GM23338 (cell line): ENCODE data around the gene MUC6. TPM values are rescaled to one million over a fixed set of nuclear protein-coding genes. Genes with fewer than 3 reads are reported as not detected.

Experiments used
- ATAC-seq: fragments of 200-7000 bp; cut with Tn5 transposase; 3 replicates; pipeline ENCODE4 v1.9.1; 2020
- DNase-seq: peaks from one replicate; pipeline ENCODE4 v3.0.0-alpha.2; 2015; ENCODE audit warnings: low spot score
- H2AFZ ChIP-seq: fragments of 200-600 bp; sonication (generic); 2 replicates; pipeline ENCODE4 v1.8.0; 2016; ENCODE audit warnings: antibody characterized with exemption, mild to moderate bottlenecking, moderate library complexity
- H3F3A ChIP-seq: fragments of 200-600 bp; sonication (generic); replicated peaks from 2 replicates; pipeline ENCODE4 v1.8.0; 2017; ENCODE audit warnings: antibody characterized with exemption, mixed run types, low read depth
- H3K27ac ChIP-seq: fragments of 200-600 bp; sonication (generic); 2 replicates; pipeline ENCODE4 v1.6.1; 2016; ENCODE audit warnings: low read depth
- H3K27me3 ChIP-seq: fragments of 200-600 bp; sonication (generic); 2 replicates; pipeline ENCODE4 v1.8.0; 2016; ENCODE audit warnings: mild to moderate bottlenecking, mixed run types, moderate library complexity; ENCODE audit not compliant: insufficient read depth
- H3K36me3 ChIP-seq: fragments of 200-600 bp; sonication (generic); 2 replicates; pipeline ENCODE4 v1.8.0; 2016; ENCODE audit warnings: mild to moderate bottlenecking; ENCODE audit not compliant: insufficient read depth
- H3K4me1 ChIP-seq: fragments of 200-600 bp; sonication (generic); 2 replicates; pipeline ENCODE4 v1.8.0; 2016; ENCODE audit warnings: mild to moderate bottlenecking, moderate library complexity; ENCODE audit not compliant: insufficient read depth
- H3K4me2 ChIP-seq: fragments of 200-600 bp; sonication (generic); 2 replicates; pipeline ENCODE4 v1.7.1; 2017; ENCODE audit warnings: mixed run types
- H3K4me3 ChIP-seq: fragments of 200-600 bp; sonication (generic); 2 replicates; pipeline ENCODE4 v1.6.1; 2016; ENCODE audit warnings: mixed run types
- H3K79me2 ChIP-seq: fragments of 200-600 bp; sonication (generic); replicated peaks from 2 replicates; pipeline ENCODE4 v1.8.0; 2017; ENCODE audit warnings: mild to moderate bottlenecking; ENCODE audit not compliant: insufficient read depth
- H3K9me2 ChIP-seq: fragments of 200-600 bp; sonication (generic); 2 replicates; pipeline ENCODE4 v1.8.0; 2017; ENCODE audit not compliant: insufficient read depth
- H4K20me1 ChIP-seq: fragments of 200-600 bp; sonication (generic); replicated peaks from 2 replicates; pipeline ENCODE4 v1.8.0; 2017; ENCODE audit warnings: mild to moderate bottlenecking; ENCODE audit not compliant: insufficient read depth
- H3K27ac Mint-ChIP-seq: 2 replicates; pipeline ENCODE4 v1.8.0; 2020; ENCODE audit warnings: inconsistent platforms, mild to moderate bottlenecking, moderate library complexity, mixed read lengths
- H3K27me3 Mint-ChIP-seq: 3 replicates; pipeline ENCODE4 v1.8.0; 2022; ENCODE audit warnings: low read depth, mild to moderate bottlenecking, moderate library complexity, mixed read lengths, inconsistent platforms; ENCODE audit not compliant: insufficient read depth, poor library complexity
- H3K36me3 Mint-ChIP-seq: 3 replicates; pipeline ENCODE4 v1.8.0; 2021; ENCODE audit warnings: low read depth, mild to moderate bottlenecking, inconsistent platforms, moderate library complexity, mixed read lengths
- H3K4me1 Mint-ChIP-seq: 3 replicates; pipeline ENCODE4 v1.8.0; 2020; ENCODE audit warnings: mild to moderate bottlenecking, inconsistent platforms, mixed read lengths
- H3K4me3 Mint-ChIP-seq: 3 replicates; pipeline ENCODE4 v1.8.0; 2021; ENCODE audit warnings: moderate library complexity, mild to moderate bottlenecking, inconsistent platforms, mixed read lengths
- H3K9me3 Mint-ChIP-seq: 3 replicates; pipeline ENCODE4 v1.8.0; 2020; ENCODE audit warnings: moderate library complexity, mild to moderate bottlenecking, inconsistent platforms, mixed read lengths
- EZH2 ChIP-seq: fragments of 200-600 bp; sonication (generic); IDR thresholded peaks from one replicate; pipeline ENCODE4 v1.8.0; 2017; ENCODE audit warnings: antibody characterized with exemption, mild to moderate bottlenecking, low read depth; ENCODE audit not compliant: unreplicated experiment
- EZH2phosphoT487 ChIP-seq: fragments of 200-600 bp; sonication (generic); IDR thresholded peaks from one replicate; pipeline ENCODE4 v1.8.1; 2018; ENCODE audit warnings: antibody characterized with exemption; ENCODE audit not compliant: unreplicated experiment
- JUNB ChIP-seq: IDR thresholded peaks from one replicate; pipeline ENCODE4 v1.6.1; 2016; ENCODE audit warnings: antibody characterized with exemption; ENCODE audit not compliant: unreplicated experiment
- NANOG ChIP-seq: IDR thresholded peaks from 2 replicates; pipeline ENCODE4 v1.6.1; 2016; ENCODE audit warnings: antibody characterized with exemption, borderline replicate concordance
- POLR2AphosphoS5 ChIP-seq: IDR thresholded peaks from 2 replicates; pipeline ENCODE4 v1.6.1; 2016; ENCODE audit warnings: antibody characterized with exemption, low read depth
- STAT1 ChIP-seq: IDR thresholded peaks from one replicate; pipeline ENCODE4 v1.6.1; 2016; ENCODE audit warnings: antibody characterized with exemption; ENCODE audit not compliant: unreplicated experiment
- ZNF114 ChIP-seq: fragments of 250-450 bp; sonication (Bioruptor Pico); IDR thresholded peaks from 2 replicates; pipeline ENCODE4 v1.5.0; 2020; ENCODE audit warnings: mild to moderate bottlenecking, moderate library complexity
- ZNF331 ChIP-seq: fragments of 250-450 bp; sonication (Bioruptor Pico); IDR thresholded peaks from 2 replicates; pipeline ENCODE4 v1.5.0; 2020; ENCODE audit warnings: low read depth, mild to moderate bottlenecking, moderate library complexity
- polyA plus RNA-seq: library from polyadenylated mRNA; unstranded; fragments of >200 nt; fragmentation: Nextera tagmentation; extraction: Ambion mirVana; gene quantifications from 2 replicates; pipeline ENCODE4 v1.2.1, GENCODE V29; 2016
- total RNA-seq: library from RNA; depleted of rRNA; stranded (reverse); fragments of >200 nt; shearing (Covaris generic); gene quantifications from 2 replicates; pipeline ENCODE4 v1.2.3, GENCODE V29; 2014
- TF ChIP-seq, protein P1 (sequence below): IDR thresholded peaks from one replicate; pipeline ENCODE4 v1.6.1; 2018; ENCODE audit warnings: antibody characterized with exemption; ENCODE audit not compliant: unreplicated experiment
- TF ChIP-seq, protein P2 (sequence below), 2 experiments: fragments of 200-600 bp in 1 of 2; sonication (generic) in 1 of 2; conservative IDR thresholded peaks; 2 replicates each; pipeline versions ENCODE4 v1.5.1 to v1.6.1; 2016 to 2017; ENCODE audit warnings: antibody characterized with exemption in 2 of 2, low read depth in 2 of 2, mild to moderate bottlenecking in 2 of 2, moderate library complexity in 1 of 2

The MUC6 gene
- total and polyA plus RNA-seq, 2 experiments from 2014 or later, result not detected

- TF ChIP-seq, protein P1, sequence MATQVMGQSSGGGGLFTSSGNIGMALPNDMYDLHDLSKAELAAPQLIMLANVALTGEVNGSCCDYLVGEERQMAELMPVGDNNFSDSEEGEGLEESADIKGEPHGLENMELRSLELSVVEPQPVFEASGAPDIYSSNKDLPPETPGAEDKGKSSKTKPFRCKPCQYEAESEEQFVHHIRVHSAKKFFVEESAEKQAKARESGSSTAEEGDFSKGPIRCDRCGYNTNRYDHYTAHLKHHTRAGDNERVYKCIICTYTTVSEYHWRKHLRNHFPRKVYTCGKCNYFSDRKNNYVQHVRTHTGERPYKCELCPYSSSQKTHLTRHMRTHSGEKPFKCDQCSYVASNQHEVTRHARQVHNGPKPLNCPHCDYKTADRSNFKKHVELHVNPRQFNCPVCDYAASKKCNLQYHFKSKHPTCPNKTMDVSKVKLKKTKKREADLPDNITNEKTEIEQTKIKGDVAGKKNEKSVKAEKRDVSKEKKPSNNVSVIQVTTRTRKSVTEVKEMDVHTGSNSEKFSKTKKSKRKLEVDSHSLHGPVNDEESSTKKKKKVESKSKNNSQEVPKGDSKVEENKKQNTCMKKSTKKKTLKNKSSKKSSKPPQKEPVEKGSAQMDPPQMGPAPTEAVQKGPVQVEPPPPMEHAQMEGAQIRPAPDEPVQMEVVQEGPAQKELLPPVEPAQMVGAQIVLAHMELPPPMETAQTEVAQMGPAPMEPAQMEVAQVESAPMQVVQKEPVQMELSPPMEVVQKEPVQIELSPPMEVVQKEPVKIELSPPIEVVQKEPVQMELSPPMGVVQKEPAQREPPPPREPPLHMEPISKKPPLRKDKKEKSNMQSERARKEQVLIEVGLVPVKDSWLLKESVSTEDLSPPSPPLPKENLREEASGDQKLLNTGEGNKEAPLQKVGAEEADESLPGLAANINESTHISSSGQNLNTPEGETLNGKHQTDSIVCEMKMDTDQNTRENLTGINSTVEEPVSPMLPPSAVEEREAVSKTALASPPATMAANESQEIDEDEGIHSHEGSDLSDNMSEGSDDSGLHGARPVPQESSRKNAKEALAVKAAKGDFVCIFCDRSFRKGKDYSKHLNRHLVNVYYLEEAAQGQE, result no peak
- TF ChIP-seq EZH2 (no peak), POLR2AphosphoS5 (no peak), ZNF331 (no peak), EZH2phosphoT487 (no peak), JUNB (no peak), STAT1 (no peak), NANOG (no peak)
- TF ChIP-seq, protein P2, sequence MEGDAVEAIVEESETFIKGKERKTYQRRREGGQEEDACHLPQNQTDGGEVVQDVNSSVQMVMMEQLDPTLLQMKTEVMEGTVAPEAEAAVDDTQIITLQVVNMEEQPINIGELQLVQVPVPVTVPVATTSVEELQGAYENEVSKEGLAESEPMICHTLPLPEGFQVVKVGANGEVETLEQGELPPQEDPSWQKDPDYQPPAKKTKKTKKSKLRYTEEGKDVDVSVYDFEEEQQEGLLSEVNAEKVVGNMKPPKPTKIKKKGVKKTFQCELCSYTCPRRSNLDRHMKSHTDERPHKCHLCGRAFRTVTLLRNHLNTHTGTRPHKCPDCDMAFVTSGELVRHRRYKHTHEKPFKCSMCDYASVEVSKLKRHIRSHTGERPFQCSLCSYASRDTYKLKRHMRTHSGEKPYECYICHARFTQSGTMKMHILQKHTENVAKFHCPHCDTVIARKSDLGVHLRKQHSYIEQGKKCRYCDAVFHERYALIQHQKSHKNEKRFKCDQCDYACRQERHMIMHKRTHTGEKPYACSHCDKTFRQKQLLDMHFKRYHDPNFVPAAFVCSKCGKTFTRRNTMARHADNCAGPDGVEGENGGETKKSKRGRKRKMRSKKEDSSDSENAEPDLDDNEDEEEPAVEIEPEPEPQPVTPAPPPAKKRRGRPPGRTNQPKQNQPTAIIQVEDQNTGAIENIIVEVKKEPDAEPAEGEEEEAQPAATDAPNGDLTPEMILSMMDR (conservative IDR thresholded peaks at IDR 0.05; ENCODE audit: low read depth in 2 of 2), result no peak
Measured at GRCh38 chr11:1026163-1026450, 10.4 kb downstream of the MUC6 start (continued).

DNA sequence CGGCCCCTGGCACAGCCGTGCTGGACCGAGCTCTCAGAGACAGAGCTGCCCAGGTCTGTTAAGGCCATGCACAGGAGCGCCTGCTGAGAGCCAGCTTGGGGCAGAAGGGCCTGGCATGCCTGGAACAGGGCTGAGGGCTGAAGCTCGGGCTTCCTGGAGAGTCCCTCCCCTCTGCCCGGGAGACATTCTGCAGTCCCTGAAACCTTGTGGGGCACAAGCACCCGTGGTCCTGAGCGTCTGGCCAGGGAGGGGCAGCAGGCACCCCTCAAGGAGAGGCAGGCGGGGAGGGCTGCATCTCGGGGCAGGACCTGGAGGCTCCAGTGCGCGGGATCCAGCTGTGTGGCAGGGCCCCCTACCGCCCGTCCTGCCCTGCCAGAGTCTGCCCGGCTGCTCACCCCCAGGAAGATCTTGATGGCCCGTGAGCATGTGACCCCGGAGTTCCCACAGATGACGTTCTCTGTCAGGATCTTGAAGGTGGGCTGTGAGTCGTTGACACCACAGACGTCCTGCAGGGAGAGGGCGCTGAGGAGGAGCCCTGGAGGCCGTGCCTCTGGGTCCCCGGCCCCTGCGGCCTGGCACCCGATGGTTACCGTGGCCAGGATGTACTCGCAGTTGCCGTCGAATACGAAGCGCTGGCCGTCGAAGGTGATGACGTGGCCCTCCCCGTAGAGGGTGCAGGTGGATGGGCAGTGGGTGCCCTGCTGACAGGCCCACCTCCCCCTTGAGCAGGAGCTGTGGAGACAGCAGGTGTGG, 10.9 kb downstream of the MUC6 start:
- no peak overlapping the region for H3K4me2 ChIP-seq
- no peak for ATAC-seq
- H3K36me3 Mint-ChIP-seq, result no peaks in the 10 kb centered on the region; the same call in 2 of the 3 replicates

More for the DNA sequence above, 10.9 kb downstream of the MUC6 start:
- H2AFZ ChIP-seq, result no peak overlapping the region
- H3K27ac ChIP-seq, result no peak overlapping the region
- H3K4me3 ChIP-seq, result no peak overlapping the region
- no peaks in the 10 kb centered on the region for H3K36me3 ChIP-seq
- H3K79me2 ChIP-seq, result no peaks in the 10 kb centered on the region
- Mint-ChIP-seq H3K4me3 (no peak overlapping the region), H3K4me1 (no peaks in the 10 kb centered on the region; the same call in 2 of the 3 replicates), H3K27me3 (peaks cover 14% of the 10 kb centered on the region), H3K27ac (no peak overlapping the region), H3K9me3 (no peaks in the 10 kb centered on the region)
- no peaks in the 10 kb centered on the region for H3K27me3 ChIP-seq
- TF ChIP-seq ZNF114, result no peak
- TF ChIP-seq, protein P2 (conservative IDR thresholded peaks at IDR 0.05; ENCODE audit: low read depth in 2 of 2), result 0 out of 4 replicates have a peak, but pooled peaks of 1 of the 2 experiments have one; percentile 15
- H4K20me1 ChIP-seq, result no peaks in the 10 kb centered on the region
- no peaks in the 10 kb centered on the region for H3K9me2 ChIP-seq
- H3K4me1 ChIP-seq, result no peaks in the 10 kb centered on the region
- DNase-seq, result no peak
- no peaks in the 10 kb centered on the region for H3F3A ChIP-seq
